Bronchial epithelial cell (primary cell): ENCODE results near the gene PLET1. TPM values are rescaled to one million over a fixed set of nuclear protein-coding genes. Genes with fewer than 3 reads are reported as not detected.

Source experiments
- DNase-seq: peaks from one replicate; pipeline ENCODE4 v3.0.0-alpha.2; 2010; ENCODE audit warnings: low read depth
- FAIRE-seq: peaks from 2 replicates; lab custom pipeline; 2011; peaks lifted over from hg19 to GRCh38; lab: Jason Lieb, UNC
- H3K27me3 ChIP-seq: 2 replicates; pipeline ENCODE4 v1.5.1; 2011; ENCODE audit warnings: low read length; ENCODE audit not compliant: control insufficient read depth, insufficient read depth
- H3K36me3 ChIP-seq: 2 replicates; pipeline ENCODE4 v1.5.1; 2011; ENCODE audit warnings: low read length; ENCODE audit not compliant: control insufficient read depth, insufficient read depth
- H3K4me3 ChIP-seq: 2 replicates; pipeline ENCODE4 v1.5.1; 2011; ENCODE audit warnings: mild to moderate bottlenecking, low read depth, low read length, control low read depth
- CTCF ChIP-seq: IDR thresholded peaks from 2 replicates; pipeline ENCODE4 v1.5.1; 2011; ENCODE audit warnings: mild to moderate bottlenecking, moderate library complexity, low read length, control low read depth, inconsistent platforms; ENCODE audit not compliant: insufficient read depth, severe bottlenecking
- total RNA-seq: library from RNA; depleted of rRNA; stranded (reverse); fragments of >200 nt; gene quantifications from 2 replicates; pipeline ENCODE4 v1.2.1, GENCODE V29; 2014

The PLET1 gene
- total RNA-seq, 1 donor from 2014 or later: not detected

- TF ChIP-seq CTCF: no peak
Observed at GRCh38 chr11:112229746-112230433, 30.8 kb downstream of the PLET1 start.

GRCh38 chr11:112229159-112229558 lies 31.5 kb downstream of the PLET1 start:
- no peak for FAIRE-seq
- DNase-seq: no peak
- no peaks in the 10 kb centered on the region for H3K27me3 ChIP-seq
- H3K4me3 ChIP-seq: no peak overlapping the region
- TF ChIP-seq CTCF: no peak
- H3K36me3 ChIP-seq: peaks cover 5% of the 10 kb centered on the region

More at GRCh38 chr11:112229746-112230433, 30.8 kb downstream of the PLET1 start:
- FAIRE-seq (no peak), DNase-seq (no peak)
- Histone ChIP-seq H3K4me3 (no peak overlapping the region), H3K36me3 (peaks cover 5% of the 10 kb centered on the region), H3K27me3 (no peaks in the 10 kb centered on the region)

- Histone ChIP-seq H3K4me3 (no peak overlapping the region), H3K36me3 (peaks cover 5% of the 10 kb centered on the region), H3K27me3 (no peaks in the 10 kb centered on the region)
- TF ChIP-seq CTCF: no peak
- FAIRE-seq (no peak), DNase-seq (no peak)
Observed at GRCh38 chr11:112228706-112229105, 32.0 kb downstream of the PLET1 start.

- DNase-seq (no peak), FAIRE-seq (no peak)
- TF ChIP-seq CTCF: no peak
- Histone ChIP-seq H3K4me3 (no peak overlapping the region), H3K27me3 (no peaks in the 10 kb centered on the region), H3K36me3 (peaks cover 5% of the 10 kb centered on the region)
Observed at GRCh38 chr11:112227471-112227870, 33.2 kb downstream of the PLET1 start.

- FAIRE-seq: no peak
Observed at GRCh38 chr11:112226831-112227401, 33.7 kb downstream of the PLET1 start.

More at GRCh38 chr11:112226831-112227401, 33.7 kb downstream of the PLET1 start:
- H3K4me3 ChIP-seq: peak overlapping the region; percentile 72
- TF ChIP-seq CTCF: no peak
- no peaks in the 10 kb centered on the region for H3K27me3 ChIP-seq
- peaks cover 5% of the 10 kb centered on the region for H3K36me3 ChIP-seq
- DNase-seq: peak; percentile 45
